Measurements from ENCODE around the gene BCAR3.

The BCAR3 gene

GRCh38 chr1:93532780-93533378, 148.8 kb downstream of the BCAR3 start:
- DNase-seq = no peak

GRCh38 chr1:93531193-93531592, 150.4 kb downstream of the BCAR3 start:
- no peak for DNase-seq

- no peak for DNase-seq
Observed at GRCh38 chr1:93528412-93528811, 153.2 kb downstream of the BCAR3 start.

- DNase-seq = no peak
Observed at GRCh38 chr1:93526431-93526830, 155.2 kb downstream of the BCAR3 start.

- DNase-seq = no peak
Observed at GRCh38 chr1:93525431-93525830, 156.2 kb downstream of the BCAR3 start.

- DNase-seq = no peak
Observed at GRCh38 chr1:93522721-93523120, 158.9 kb downstream of the BCAR3 start.

GRCh38 chr1:93521618-93522017, 160.0 kb downstream of the BCAR3 start:
- no peak for DNase-seq

GRCh38 chr1:93519199-93519829, 162.3 kb downstream of the BCAR3 start:
- DNase-seq = no peak

GRCh38 chr1:93518516-93518915, 163.1 kb downstream of the BCAR3 start:
- no peak for DNase-seq

- no peak for DNase-seq
Observed at GRCh38 chr1:93516164-93516563, 165.5 kb downstream of the BCAR3 start.

All from NCI-H1694 treated with DMSO at 0.1 percent for 48 hours (cell line).